ENCODE measurements around the gene CALN1. TPM values are rescaled to one million over a fixed set of nuclear protein-coding genes. Genes with fewer than 3 reads are reported as not detected.

The CALN1 gene
- total RNA-seq, 1 donor from 2014 or later: not detected

DNA sequence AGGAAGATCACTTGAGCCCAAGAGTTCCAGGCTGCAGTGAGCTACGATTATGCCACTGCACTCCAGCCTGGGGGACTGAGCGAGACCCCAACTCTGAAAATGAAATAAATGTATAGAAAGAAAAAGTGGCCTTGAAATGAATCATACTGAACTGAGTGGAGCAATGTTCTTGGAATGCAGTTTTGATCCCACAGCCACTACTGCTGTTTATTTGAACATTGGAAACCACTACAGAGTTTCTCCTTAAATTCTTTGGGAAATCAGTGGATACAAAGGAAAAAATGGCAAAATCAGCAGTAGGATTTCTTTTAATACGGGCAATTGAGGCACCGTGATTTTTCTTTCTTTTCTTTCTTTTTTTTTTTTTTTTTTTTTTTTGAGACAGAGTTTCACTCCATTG lies 642.8 kb downstream of the CALN1 start:
- peak; percentile 39 for DNase-seq (ENCODE audit: low read depth)
- H3K36me3 ChIP-seq (ENCODE audit: insufficient read depth, low read length): no peaks in the 10 kb centered on the region
- peaks cover 2% of the 10 kb centered on the region for H3K9me3 Mint-ChIP-seq (ENCODE audit: unreplicated experiment)
- FAIRE-seq: no peak
- no peak overlapping the region for H2AFZ ChIP-seq (ENCODE audit: low read depth, low read length)
- no peaks in the 10 kb centered on the region for H3K27me3 Mint-ChIP-seq (ENCODE audit: low read depth, unreplicated experiment)
- H3K36me3 Mint-ChIP-seq (ENCODE audit: low read depth, unreplicated experiment): no peaks in the 10 kb centered on the region
- no peaks in the 10 kb centered on the region for H3K9me3 ChIP-seq (ENCODE audit: insufficient read depth, low read depth, low read length)
- H3K27ac ChIP-seq (ENCODE audit: low read depth, low read length): no peak overlapping the region
- peaks cover 11% of the 10 kb centered on the region for H3K4me1 Mint-ChIP-seq (ENCODE audit: low read depth, unreplicated experiment)
- H3K79me2 ChIP-seq (ENCODE audit: insufficient read depth, low read length): no peaks in the 10 kb centered on the region
- H3K27ac Mint-ChIP-seq (ENCODE audit: unreplicated experiment): no peak overlapping the region
- no peak overlapping the region for H3K4me3 ChIP-seq (ENCODE audit: insufficient read depth, low read depth, low read length)
- peaks cover 5% of the 10 kb centered on the region for H3K4me1 ChIP-seq (ENCODE audit: insufficient read depth, low read length)
- no peak overlapping the region for H3K9ac ChIP-seq (ENCODE audit: low read length)
- no peak overlapping the region for H3K4me3 Mint-ChIP-seq (ENCODE audit: unreplicated experiment)
- no peaks in the 10 kb centered on the region for H4K20me1 ChIP-seq (ENCODE audit: insufficient read depth, low read length)
- no peaks in the 10 kb centered on the region for H3K27me3 ChIP-seq (ENCODE audit: insufficient read depth, low read length)
- H3K4me2 ChIP-seq (ENCODE audit: low read length): no peak overlapping the region
- TF ChIP-seq, protein P1, sequence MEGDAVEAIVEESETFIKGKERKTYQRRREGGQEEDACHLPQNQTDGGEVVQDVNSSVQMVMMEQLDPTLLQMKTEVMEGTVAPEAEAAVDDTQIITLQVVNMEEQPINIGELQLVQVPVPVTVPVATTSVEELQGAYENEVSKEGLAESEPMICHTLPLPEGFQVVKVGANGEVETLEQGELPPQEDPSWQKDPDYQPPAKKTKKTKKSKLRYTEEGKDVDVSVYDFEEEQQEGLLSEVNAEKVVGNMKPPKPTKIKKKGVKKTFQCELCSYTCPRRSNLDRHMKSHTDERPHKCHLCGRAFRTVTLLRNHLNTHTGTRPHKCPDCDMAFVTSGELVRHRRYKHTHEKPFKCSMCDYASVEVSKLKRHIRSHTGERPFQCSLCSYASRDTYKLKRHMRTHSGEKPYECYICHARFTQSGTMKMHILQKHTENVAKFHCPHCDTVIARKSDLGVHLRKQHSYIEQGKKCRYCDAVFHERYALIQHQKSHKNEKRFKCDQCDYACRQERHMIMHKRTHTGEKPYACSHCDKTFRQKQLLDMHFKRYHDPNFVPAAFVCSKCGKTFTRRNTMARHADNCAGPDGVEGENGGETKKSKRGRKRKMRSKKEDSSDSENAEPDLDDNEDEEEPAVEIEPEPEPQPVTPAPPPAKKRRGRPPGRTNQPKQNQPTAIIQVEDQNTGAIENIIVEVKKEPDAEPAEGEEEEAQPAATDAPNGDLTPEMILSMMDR (IDR thresholded peaks at IDR 0.05; ENCODE audit: insufficient read depth, low read depth, low read length): no peak
- TF ChIP-seq EZH2 (IDR thresholded peaks at IDR 0.05; ENCODE audit: insufficient read depth, low read length): no peak

DNA sequence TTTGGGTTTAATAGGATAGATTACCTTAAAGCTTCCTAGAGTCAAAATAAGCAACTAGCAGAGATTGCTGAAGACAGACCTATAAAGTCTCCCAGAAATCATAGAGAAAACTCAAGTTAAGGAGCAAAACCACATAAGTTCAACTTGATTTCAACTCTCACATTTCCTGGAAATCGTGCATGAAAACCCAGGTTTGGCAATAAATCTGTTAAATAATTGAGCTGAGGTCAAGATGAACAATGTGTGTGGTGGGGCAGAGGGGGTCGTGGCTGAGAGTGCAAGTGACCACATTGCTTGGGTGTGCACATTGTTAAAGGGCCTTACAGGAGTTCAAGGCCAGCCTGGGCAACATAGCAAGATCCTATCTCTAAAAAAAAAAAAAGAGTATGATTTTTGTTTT lies 643.7 kb downstream of the CALN1 start:
- Mint-ChIP-seq H3K27me3 (ENCODE audit: low read depth, unreplicated experiment) (no peaks in the 10 kb centered on the region), H3K4me3 (ENCODE audit: unreplicated experiment) (no peak overlapping the region), H3K27ac (ENCODE audit: unreplicated experiment) (no peak overlapping the region), H3K36me3 (ENCODE audit: low read depth, unreplicated experiment) (no peaks in the 10 kb centered on the region), H3K9me3 (ENCODE audit: unreplicated experiment) (peaks cover 2% of the 10 kb centered on the region), H3K4me1 (ENCODE audit: low read depth, unreplicated experiment) (peaks cover 11% of the 10 kb centered on the region)
- H3K4me2 ChIP-seq (ENCODE audit: low read length): no peak overlapping the region
- TF ChIP-seq EZH2 (IDR thresholded peaks at IDR 0.05; ENCODE audit: insufficient read depth, low read length): no peak
- TF ChIP-seq, protein P1 (IDR thresholded peaks at IDR 0.05; ENCODE audit: insufficient read depth, low read depth, low read length): no peak
- H3K9me3 ChIP-seq (ENCODE audit: insufficient read depth, low read depth, low read length): no peaks in the 10 kb centered on the region
- no peaks in the 10 kb centered on the region for H3K27me3 ChIP-seq (ENCODE audit: insufficient read depth, low read length)
- H3K9ac ChIP-seq (ENCODE audit: low read length): no peak overlapping the region
- H4K20me1 ChIP-seq (ENCODE audit: insufficient read depth, low read length): no peaks in the 10 kb centered on the region
- DNase-seq (ENCODE audit: low read depth) (peak; percentile 76), FAIRE-seq (no peak)
- H3K4me1 ChIP-seq (ENCODE audit: insufficient read depth, low read length): peaks cover 5% of the 10 kb centered on the region
- H3K4me3 ChIP-seq (ENCODE audit: insufficient read depth, low read depth, low read length): no peak overlapping the region
- H2AFZ ChIP-seq (ENCODE audit: low read depth, low read length): no peak overlapping the region
- H3K27ac ChIP-seq (ENCODE audit: low read depth, low read length): no peak overlapping the region
- no peaks in the 10 kb centered on the region for H3K79me2 ChIP-seq (ENCODE audit: insufficient read depth, low read length)
- no peaks in the 10 kb centered on the region for H3K36me3 ChIP-seq (ENCODE audit: insufficient read depth, low read length)

DNA sequence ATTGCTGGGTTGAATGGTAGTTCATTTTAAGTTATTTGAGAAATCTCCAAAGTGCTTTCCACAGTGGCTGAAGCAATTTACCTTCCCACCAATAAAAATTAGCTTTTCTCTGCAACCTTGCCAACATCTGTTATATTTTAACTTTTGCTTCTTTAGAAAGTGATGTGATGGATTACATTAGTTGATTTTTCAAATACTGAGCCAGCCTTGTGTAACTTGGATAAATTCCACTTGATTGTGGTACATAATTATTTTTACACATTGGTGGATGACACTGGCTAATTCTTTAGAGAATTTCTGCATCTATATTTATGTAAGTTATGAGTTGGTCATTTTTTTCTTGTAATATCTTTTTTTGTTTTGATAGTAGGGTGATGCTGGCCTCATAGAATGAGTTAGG lies 646.1 kb downstream of the CALN1 start:
- no peaks in the 10 kb centered on the region for H4K20me1 ChIP-seq (ENCODE audit: insufficient read depth, low read length)
- TF ChIP-seq, protein P1 (IDR thresholded peaks at IDR 0.05; ENCODE audit: insufficient read depth, low read depth, low read length): no peak
- no peak for TF ChIP-seq EZH2 (IDR thresholded peaks at IDR 0.05; ENCODE audit: insufficient read depth, low read length)
- H3K27me3 Mint-ChIP-seq (ENCODE audit: low read depth, unreplicated experiment): no peaks in the 10 kb centered on the region
- H3K4me1 ChIP-seq (ENCODE audit: insufficient read depth, low read length): peaks cover 5% of the 10 kb centered on the region
- H3K9me3 Mint-ChIP-seq (ENCODE audit: unreplicated experiment): peaks cover 7% of the 10 kb centered on the region
- no peaks in the 10 kb centered on the region for H3K9me3 ChIP-seq (ENCODE audit: insufficient read depth, low read depth, low read length)
- H3K36me3 Mint-ChIP-seq (ENCODE audit: low read depth, unreplicated experiment): no peaks in the 10 kb centered on the region
- no peak overlapping the region for H3K9ac ChIP-seq (ENCODE audit: low read length)
- DNase-seq (ENCODE audit: low read depth) (peak; percentile 44), FAIRE-seq (no peak)
- no peaks in the 10 kb centered on the region for H3K36me3 ChIP-seq (ENCODE audit: insufficient read depth, low read length)
- H2AFZ ChIP-seq (ENCODE audit: low read depth, low read length): no peak overlapping the region
- H3K4me3 ChIP-seq (ENCODE audit: insufficient read depth, low read depth, low read length): no peak overlapping the region
- no peak overlapping the region for H3K4me2 ChIP-seq (ENCODE audit: low read length)
- H3K27ac Mint-ChIP-seq (ENCODE audit: unreplicated experiment): no peak overlapping the region
- H3K4me1 Mint-ChIP-seq (ENCODE audit: low read depth, unreplicated experiment): peaks cover 6% of the 10 kb centered on the region
- H3K4me3 Mint-ChIP-seq (ENCODE audit: unreplicated experiment): no peak overlapping the region
- no peaks in the 10 kb centered on the region for H3K27me3 ChIP-seq (ENCODE audit: insufficient read depth, low read length)
- no peaks in the 10 kb centered on the region for H3K79me2 ChIP-seq (ENCODE audit: insufficient read depth, low read length)
- no peak overlapping the region for H3K27ac ChIP-seq (ENCODE audit: low read depth, low read length)

All from astrocyte (in vitro differentiated cells and primary cell).